ENCODE measurements around the gene DTX2.
"Not testable (repeated sequence)": the region's sequence is repeated elsewhere in the genome, so short reads cannot be mapped to it uniquely, and the experiment has no call there.

GRCh38 chr7:76439120-76439888 is 22.2 kb upstream of the DTX2 start:
- not testable (repeated sequence) for TF ChIP-seq POLR2A (IDR thresholded peaks at IDR 0.05; ENCODE audit: low read length); GATA1 (IDR thresholded peaks at IDR 0.05; ENCODE audit: low read depth, low read length)
